Peyer's patch (tissue), 4 donors: Measurements from ENCODE around the gene OGFOD1.

Experiments
- POLR2A ChIP-seq, 2 donors: fragments of 450-650 bp; IDR thresholded peaks; one replicate each; pipeline ENCODE4 v1.5.1; 2017; ENCODE audit warnings: antibody characterized with exemption in 2 of 2, mild to moderate bottlenecking in 2 of 2, moderate library complexity in 2 of 2
- TF ChIP-seq, protein P1 (sequence below), 6 experiments: fragments of 450-650 bp in 4 of 6; fragments of 200-600 bp in 2 of 6; sonication (generic) in 1 of 6; IDR thresholded peaks; one replicate each; pipeline ENCODE4 v1.5.1; 2017 to 2019; ENCODE audit warnings: antibody characterized with exemption in 6 of 6, mild to moderate bottlenecking in 3 of 6, moderate library complexity in 1 of 6

DNA sequence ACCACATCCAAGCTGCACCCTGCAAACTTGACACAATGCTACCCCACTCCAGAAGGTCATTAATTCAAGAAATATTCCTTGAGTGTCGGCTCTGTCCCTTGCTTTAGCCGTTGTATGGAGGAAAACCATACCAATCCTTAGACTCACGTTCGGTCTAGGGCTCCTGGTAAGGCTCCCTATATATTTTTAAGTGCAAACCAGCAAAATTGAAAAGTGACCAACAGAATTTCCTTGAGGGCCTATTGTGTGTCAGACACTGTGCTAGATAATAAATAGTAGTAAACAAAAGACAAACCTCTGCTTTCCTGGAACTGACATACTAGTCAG is 68.9 kb downstream of the OGFOD1 start:
- TF ChIP-seq, protein P1, sequence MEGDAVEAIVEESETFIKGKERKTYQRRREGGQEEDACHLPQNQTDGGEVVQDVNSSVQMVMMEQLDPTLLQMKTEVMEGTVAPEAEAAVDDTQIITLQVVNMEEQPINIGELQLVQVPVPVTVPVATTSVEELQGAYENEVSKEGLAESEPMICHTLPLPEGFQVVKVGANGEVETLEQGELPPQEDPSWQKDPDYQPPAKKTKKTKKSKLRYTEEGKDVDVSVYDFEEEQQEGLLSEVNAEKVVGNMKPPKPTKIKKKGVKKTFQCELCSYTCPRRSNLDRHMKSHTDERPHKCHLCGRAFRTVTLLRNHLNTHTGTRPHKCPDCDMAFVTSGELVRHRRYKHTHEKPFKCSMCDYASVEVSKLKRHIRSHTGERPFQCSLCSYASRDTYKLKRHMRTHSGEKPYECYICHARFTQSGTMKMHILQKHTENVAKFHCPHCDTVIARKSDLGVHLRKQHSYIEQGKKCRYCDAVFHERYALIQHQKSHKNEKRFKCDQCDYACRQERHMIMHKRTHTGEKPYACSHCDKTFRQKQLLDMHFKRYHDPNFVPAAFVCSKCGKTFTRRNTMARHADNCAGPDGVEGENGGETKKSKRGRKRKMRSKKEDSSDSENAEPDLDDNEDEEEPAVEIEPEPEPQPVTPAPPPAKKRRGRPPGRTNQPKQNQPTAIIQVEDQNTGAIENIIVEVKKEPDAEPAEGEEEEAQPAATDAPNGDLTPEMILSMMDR (IDR thresholded peaks at IDR 0.05), result no peak
- no peak for TF ChIP-seq POLR2A (IDR thresholded peaks at IDR 0.05)
